Prostate gland (tissue), 2 donors: ENCODE results near the gene BHLHE40.

ENCODE experiments used
- CTCF ChIP-seq, 4 experiments: fragments of 200-600 bp in 2 of 4; fragments of 450-650 bp in 2 of 4; sonication (generic) in 2 of 4; IDR thresholded peaks; 1 replicate in 3 of 4; 2 replicates in 1 of 4; pipeline ENCODE4 v1.5.1; 2016 to 2019; ENCODE audit warnings: antibody characterized with exemption in 4 of 4, mild to moderate bottlenecking in 2 of 4, moderate library complexity in 2 of 4
- POLR2A ChIP-seq: fragments of 450-650 bp; IDR thresholded peaks from one replicate; pipeline ENCODE4 v1.6.1; 2016; ENCODE audit warnings: antibody characterized with exemption, mild to moderate bottlenecking
- POLR2AphosphoS5 ChIP-seq: sonication (generic); formaldehyde crosslinking; IDR thresholded peaks from one replicate; pipeline ENCODE4 v1.6.1; 2017; ENCODE audit warnings: antibody characterized with exemption

- TF ChIP-seq CTCF (IDR thresholded peaks at IDR 0.05), result no peak
- no peak for TF ChIP-seq POLR2AphosphoS5
- TF ChIP-seq POLR2A, result no peak
Measured at GRCh38 chr3:4963669-4964570, 15.3 kb upstream of the BHLHE40 start.
